ENCODE data around the gene PARL. TPM values are rescaled to one million over a fixed set of nuclear protein-coding genes. Genes with fewer than 3 reads are reported as not detected.

Gene PARL
- total RNA-seq, 1 experiment from 2014 or later = 69.2 TPM

GRCh38 chr3:183825456-183826161 lies 59.1 kb downstream of the PARL start, which contains the start of gene MAP6D1:
TSS of gene MAP6D1 (minus strand) at chr3:183825577. CDS start at chr3:183825547, 30 bp downstream.
- no TSS peak for BruUV-seq (replicated peaks)
- Histone ChIP-seq H3K27ac (ENCODE audit: low read length) (no peak within 1 kb of the TSS), H3K79me2 (ENCODE audit: low read length) (no peaks in the 10 kb centered on the region), H3K9ac (ENCODE audit: low read length) (peak within 1 kb of the TSS; percentile 56; the same call in 1 of the 2 replicates), H3K27me3 (ENCODE audit: low read length) (no peaks in the 10 kb centered on the region), H3K9me2 (replicated peaks; ENCODE audit: low read length) (no peaks in the 10 kb centered on the region), H2AFZ (ENCODE audit: low read length) (peak within 1 kb of the TSS; percentile 90), H3F3A (ENCODE audit: low read length, unreplicated experiment) (peaks cover 6% of the 10 kb centered on the region), H3K4me3 (ENCODE audit: low read length) (peak within 1 kb of the TSS; percentile 92), H3K4me1 (ENCODE audit: insufficient read depth, low read length) (peaks cover 8% of the 10 kb centered on the region), H3K9me3 (ENCODE audit: low read length) (no peaks in the 10 kb centered on the region), H4K20me1 (ENCODE audit: low read length) (no peaks in the 10 kb centered on the region), H3K4me2 (ENCODE audit: low read length) (peak within 1 kb of the TSS; percentile 96), H3K36me3 (ENCODE audit: low read depth, low read length) (peaks cover 9% of the 10 kb centered on the region; the same call in 1 of the 2 replicates)
- ChIA-PET CTCF (interaction anchor here (0.5 kb wide), 2 partner anchors 30 to 128 kb away, joined by 3 to 4 read pairs; partner anchors contain the start of gene YEATS2), POLR2A (ENCODE audit: unreplicated experiment) (no interaction called here)
- intact Hi-C loops (cut with micrococcal nuclease) = loop anchor here (1.0 to 2.0 kb wide), 2 partner anchors 19 to 59 kb away; partner anchors contain the start of gene PARL
- DNase-seq (peak; percentile 54), ATAC-seq (peak; percentile 70)
- TF ChIP-seq EZH2 (IDR thresholded peaks at IDR 0.05; ENCODE audit: low read length, unreplicated experiment) = no peak
- no peak for TF ChIP-seq EZH2phosphoT487 (IDR thresholded peaks at IDR 0.05; ENCODE audit: borderline replicate concordance, low read length)
- peak; percentile 46 for TF ChIP-seq CTCF (conservative IDR thresholded peaks at IDR 0.05; ENCODE audit: low read depth, low read length)

DNA sequence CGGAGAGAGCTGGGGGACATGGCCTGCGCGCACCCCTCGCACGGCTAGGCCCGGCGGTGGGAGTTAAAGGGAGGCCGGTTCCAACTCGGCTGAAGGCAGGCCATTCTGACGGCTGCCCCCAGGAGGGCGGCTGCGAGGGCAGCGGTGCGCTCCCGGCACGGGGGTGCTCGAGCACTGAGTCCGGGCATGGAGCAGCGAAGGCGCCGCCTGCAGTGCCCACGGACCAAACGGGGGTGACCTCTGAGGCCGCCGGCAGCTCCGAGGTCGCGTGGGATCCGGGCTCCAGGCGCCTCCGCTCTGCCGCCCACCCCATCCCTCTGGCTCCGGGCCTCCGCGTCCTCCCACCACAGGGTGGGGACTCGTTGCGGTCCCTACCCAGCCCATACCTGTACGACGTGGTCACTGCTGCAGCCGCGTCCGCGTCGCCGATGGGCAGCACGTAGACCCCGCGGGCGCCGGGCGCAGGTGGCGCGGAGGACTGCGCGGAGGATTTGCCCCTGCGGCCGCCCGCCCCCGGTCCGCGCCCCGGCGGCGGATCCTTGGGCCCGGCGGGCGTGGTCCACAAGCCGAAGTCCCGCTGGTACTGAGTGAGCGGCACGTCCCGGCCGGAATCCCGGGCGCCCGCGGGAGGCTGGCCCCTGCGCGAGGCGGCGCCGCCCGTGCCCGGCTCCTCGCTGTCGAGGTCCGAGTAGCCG lies 59.8 kb downstream of the PARL start:
- CTCF ChIA-PET = no interaction called here
- DNase-seq (peak; percentile 25), ATAC-seq (peak; percentile 53)
- POLR2A ChIA-PET (ENCODE audit: unreplicated experiment) = interaction anchor here (0.6 kb wide), 1 partner anchor 191 kb away, joined by 7 read pairs; no protein-coding TSS in a partner anchor
- peak overlapping the region; percentile 92 for H3K4me3 ChIP-seq (ENCODE audit: low read length)
- no peaks in the 10 kb centered on the region for H3K9me3 ChIP-seq (ENCODE audit: low read length)
- H4K20me1 ChIP-seq (ENCODE audit: low read length) = no peaks in the 10 kb centered on the region
- no peaks in the 10 kb centered on the region for H3K79me2 ChIP-seq (ENCODE audit: low read length)
- intact Hi-C loops (cut with micrococcal nuclease) = loop anchor here (1.0 to 2.0 kb wide), 2 partner anchors 20 to 59 kb away; partner anchors contain the start of gene PARL
- H3F3A ChIP-seq (ENCODE audit: low read length, unreplicated experiment) = peaks cover 6% of the 10 kb centered on the region
- no peak for TF ChIP-seq CTCF (conservative IDR thresholded peaks at IDR 0.05; ENCODE audit: low read depth, low read length)
- TF ChIP-seq EZH2phosphoT487 (IDR thresholded peaks at IDR 0.05; ENCODE audit: borderline replicate concordance, low read length) = no peak
- TF ChIP-seq EZH2 (IDR thresholded peaks at IDR 0.05; ENCODE audit: low read length, unreplicated experiment) = no peak
- peak overlapping the region; percentile 96 for H3K4me2 ChIP-seq (ENCODE audit: low read length)
- H3K36me3 ChIP-seq (ENCODE audit: low read depth, low read length) = 0 out of 2 replicates have a peak, but pooled peaks cover 5% of the 10 kb centered on the region
- no peaks in the 10 kb centered on the region for H3K9me2 ChIP-seq (replicated peaks; ENCODE audit: low read length)
- no peak overlapping the region for H3K27ac ChIP-seq (ENCODE audit: low read length)
- H2AFZ ChIP-seq (ENCODE audit: low read length) = peak overlapping the region; percentile 87
- H3K9ac ChIP-seq (ENCODE audit: low read length) = peak overlapping the region; percentile 56; the same call in 1 of the 2 replicates
- no peaks in the 10 kb centered on the region for H3K27me3 ChIP-seq (ENCODE audit: low read length)
- BruUV-seq (replicated peaks) = no TSS peak
- peaks cover 8% of the 10 kb centered on the region for H3K4me1 ChIP-seq (ENCODE audit: insufficient read depth, low read length)
